Measurements from ENCODE around the gene JAKMIP3.
"Not testable (repeated sequence)": the region's sequence is repeated elsewhere in the genome, so short reads cannot be mapped to it uniquely, and the experiment has no call there.

The JAKMIP3 gene

GRCh38 chr10:132066812-132067211, 1.1 kb downstream of the JAKMIP3 start:
- DNase-seq: no peak

GRCh38 chr10:132068431-132069121, 2.8 kb downstream of the JAKMIP3 start:
- no peak for DNase-seq

- no peak for DNase-seq
These were observed 3.5 kb downstream of the JAKMIP3 start for GRCh38 chr10:132069122-132069848.

GRCh38 chr10:132069849-132070182, 4.1 kb downstream of the JAKMIP3 start:
- no peak for DNase-seq

GRCh38 chr10:132070724-132071123, 5.0 kb downstream of the JAKMIP3 start:
- DNase-seq: no peak

DNA sequence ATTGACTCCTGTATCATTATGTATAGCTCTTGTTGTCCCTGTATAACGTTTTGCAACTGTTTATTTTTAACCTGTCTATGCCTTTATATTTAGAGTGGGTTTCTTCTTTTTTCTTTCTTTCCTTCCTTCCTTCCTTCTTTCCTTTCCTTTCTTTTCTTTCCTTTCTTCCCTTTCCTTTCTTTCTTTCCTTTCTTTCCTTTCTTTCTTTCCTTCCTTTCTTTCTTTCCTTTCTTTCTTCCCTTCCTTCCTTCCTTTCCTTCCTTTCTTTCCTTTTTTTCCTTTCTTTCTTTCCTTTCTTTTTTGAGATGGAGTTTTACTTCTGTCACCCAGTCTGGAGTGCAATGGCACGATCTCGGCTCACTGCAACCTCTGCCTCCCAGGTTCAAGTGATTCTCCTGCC, 5.9 kb downstream of the JAKMIP3 start:
- DNase-seq: no peak

- no peak for DNase-seq
These were observed 10.3 kb downstream of the JAKMIP3 start for GRCh38 chr10:132075909-132076577.

DNA sequence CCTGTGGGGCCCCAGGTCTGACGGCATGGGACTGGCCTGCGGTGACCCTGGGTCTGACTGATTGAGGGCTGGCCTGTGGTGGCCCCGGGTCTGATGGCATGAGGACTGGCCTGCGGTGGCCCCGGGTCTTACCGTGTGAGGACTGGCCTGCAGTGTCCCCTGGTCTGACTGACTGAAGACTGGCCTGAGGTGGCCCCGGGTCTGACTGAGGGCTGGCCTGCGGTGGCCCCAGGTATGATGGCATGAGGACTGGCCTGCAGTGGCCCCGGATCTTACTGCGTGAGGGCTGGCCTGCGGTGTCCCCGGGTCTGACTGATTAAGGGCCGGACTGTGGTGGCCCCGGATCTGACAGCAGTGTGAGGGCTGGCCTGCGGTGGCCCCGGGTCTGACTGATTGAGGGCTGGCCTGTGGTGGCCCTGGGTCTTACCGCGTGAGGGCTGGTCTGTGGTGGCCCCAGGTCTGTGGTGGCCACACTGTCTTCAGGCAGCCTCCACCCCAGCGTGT, 10.9 kb downstream of the JAKMIP3 start:
- DNase-seq: no peak

DNA sequence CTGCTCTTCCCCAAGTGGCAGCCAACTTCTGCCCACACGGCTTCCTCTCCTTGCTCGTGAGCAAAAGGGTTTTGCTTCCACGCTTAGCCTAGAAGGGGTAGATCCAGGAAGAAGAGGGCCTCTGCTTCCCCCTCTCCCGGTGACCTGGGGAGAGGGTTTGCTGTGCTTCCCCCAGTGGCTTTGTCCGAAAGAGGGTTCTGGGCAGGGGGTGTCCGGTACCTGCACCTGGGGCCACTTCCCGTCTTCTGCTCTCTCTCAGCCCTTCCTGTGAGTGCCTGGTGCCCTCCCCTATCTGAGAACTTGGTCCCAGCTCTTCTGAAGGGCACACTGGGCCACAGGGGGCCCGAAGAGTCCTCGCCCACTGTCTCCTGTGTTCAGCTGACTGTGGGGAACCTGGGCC, 11.3 kb downstream of the JAKMIP3 start:
- no peak for DNase-seq

DNA sequence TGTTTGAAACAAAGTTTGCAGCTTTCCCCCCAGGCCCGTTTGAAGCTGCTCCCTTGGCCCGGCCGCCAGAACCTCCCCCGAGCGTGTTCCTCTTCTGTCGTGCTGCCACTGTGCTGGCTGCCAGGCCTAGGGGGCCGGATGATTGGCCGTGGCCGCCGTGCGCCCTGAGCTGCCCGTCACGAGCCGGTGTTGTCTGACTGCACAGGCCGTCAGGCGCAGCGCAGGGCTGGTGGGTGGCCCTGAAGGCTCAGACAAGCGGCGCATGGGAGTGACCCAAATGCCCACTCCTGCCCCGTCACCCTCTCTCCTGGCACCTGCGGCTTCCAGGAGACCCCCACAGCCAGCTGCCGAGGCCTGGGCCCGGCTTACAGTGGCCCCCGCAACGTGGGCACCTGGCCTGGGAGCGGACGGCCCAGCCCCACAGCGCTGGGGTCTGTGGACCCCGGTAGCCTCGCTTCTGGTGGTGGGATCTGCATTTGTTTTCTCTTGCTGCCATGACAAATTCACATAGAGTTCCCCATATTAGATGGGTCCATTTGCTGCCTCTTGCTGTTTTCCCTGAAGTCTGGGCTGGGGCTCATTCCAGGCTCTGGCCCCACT, 13.1 kb downstream of the JAKMIP3 start:
- no peak for DNase-seq

- not testable (repeated sequence) for DNase-seq
These were observed 18.6 kb downstream of the JAKMIP3 start for GRCh38 chr10:132084384-132084783.

DNA sequence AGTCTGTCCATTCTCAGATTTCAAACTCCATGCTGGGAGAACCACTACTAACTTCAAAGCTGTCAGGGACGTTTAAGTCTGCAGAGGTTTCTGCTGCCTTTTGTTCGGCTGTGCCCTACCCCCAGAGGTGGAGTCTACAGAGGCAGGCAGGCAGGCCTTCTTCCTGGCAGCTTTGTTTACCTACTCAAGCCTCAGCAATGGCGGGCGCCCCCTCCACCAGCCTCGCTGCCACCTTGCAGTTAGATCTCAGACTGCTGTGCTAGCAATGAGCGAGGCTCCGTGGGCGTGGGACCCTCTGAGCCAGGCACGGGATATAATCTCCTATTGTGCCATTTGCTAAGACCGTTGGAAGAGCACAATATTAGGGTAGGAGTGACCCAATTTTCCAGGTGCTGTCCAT, 27.5 kb downstream of the JAKMIP3 start:
- DNase-seq: not testable (repeated sequence)

DNA sequence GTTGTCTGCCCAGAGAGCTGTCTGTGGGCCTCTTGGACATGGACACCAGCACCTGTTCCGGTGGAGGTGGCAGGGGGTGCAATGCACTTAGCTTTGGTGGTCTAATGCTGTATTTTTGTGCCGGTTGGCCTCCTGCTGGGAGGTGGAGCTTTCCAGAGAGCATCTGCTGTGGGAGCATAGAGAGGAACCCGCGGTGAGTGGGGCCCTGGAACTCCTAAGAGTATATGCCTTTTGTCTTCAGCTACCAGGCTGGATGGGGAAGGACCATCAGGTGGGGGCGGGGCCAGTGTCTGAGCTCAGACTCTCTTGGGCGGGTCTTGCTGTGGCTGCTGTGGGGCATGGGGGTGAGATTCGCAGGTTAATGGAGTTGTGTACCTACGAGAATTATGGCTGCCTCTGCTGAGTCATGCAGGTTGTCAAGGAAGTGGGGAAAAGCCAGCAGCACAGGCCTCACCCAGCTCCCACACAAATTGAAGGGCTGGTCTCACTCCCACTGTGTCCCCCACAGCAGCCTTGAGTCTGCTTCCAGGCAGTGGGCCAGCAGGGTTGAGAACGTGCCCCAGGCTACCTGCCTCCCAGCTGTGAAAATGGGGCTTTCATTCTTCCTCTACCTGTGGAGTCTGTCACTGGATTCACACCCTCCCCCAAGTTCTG, 29.0 kb downstream of the JAKMIP3 start:
- DNase-seq: no peak

GRCh38 chr10:132095403-132096113, 29.8 kb downstream of the JAKMIP3 start:
- DNase-seq: no peak

DNA sequence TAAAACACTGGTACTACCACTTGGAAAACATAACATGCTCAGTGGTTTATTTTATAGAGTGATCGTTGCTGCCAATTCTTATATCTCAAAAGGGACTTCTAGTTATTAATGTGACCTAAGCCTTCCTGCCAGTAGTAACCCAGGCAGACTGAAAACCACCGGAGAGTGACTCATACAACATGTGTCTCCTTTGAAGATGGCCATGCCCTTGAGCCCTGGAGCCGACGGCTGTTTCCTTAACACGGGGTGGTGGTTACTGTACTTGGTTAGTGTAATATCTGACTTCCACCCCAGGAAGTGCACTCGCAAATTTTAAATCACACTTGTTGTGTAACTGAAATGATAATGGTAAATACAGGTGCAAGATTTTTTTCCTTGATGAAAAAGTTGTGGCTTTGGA, 30.5 kb downstream of the JAKMIP3 start:
- no peak for DNase-seq

DNA sequence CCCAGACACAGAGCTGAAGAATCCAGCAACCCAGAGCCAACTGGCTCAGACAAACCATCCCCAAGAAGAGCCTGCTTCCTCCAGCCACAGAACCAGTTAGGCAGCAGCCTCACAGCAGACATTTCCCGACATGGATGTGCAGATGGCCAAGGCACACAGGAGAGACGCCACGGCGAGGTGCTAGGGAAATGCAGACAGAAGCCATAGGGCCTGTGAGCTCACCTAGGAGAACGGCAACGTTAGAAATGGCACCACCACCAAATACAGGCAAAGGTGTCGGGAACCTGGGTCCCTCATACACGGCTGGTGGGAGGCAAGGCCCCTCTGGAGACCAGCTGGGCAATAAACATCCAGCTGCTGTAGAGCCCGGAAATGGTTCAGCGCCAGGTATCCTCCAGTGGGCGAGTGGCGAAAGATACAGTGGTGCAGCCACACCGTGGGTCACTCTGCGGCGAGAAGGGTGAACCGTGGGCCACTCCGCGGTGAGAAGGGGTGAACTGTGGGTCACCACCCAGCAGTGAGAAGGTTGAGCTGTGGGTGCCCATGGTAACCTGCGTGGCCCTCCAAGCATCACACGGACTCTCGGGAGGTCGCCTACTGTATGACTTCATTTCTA, 31.2 kb downstream of the JAKMIP3 start:
- DNase-seq: no peak

DNA sequence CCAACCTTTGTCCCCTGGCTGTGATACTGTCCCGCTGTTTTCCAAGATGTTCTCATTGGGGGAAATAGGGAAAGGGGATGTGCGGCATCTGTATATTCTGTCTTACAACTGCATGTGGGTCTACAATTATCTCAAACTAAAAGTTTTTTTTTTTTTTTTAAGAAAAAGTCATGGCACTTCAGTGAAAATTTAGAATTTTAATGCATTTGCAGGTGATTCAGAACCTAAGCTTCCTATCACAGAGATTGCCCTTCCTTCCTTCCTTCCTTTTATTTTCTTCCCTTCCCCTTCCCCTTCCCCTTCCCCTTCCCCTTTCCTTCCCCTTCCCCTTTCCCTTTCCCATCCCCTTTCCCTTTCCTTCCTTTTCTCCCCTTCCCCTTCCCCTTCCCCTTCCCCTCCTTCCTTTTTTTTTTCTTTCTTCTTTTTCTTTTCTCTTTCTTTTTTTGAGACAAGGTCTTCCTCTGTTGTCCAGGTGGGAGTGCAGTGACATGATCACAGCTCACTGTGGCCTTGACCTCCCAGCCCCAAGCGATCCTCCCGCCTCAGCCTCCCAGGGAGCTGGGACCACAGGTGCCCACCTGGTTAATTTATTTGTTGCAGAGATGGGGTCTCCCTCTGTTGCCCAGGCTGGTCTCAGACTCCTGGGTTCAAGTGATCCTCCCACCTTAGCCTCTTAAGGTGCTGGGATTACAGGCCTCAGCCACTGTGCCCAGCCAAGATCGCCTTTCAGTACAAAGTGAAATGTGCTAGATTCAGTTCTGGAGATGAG, 32.0 kb downstream of the JAKMIP3 start:
- DNase-seq: no peak

DNA sequence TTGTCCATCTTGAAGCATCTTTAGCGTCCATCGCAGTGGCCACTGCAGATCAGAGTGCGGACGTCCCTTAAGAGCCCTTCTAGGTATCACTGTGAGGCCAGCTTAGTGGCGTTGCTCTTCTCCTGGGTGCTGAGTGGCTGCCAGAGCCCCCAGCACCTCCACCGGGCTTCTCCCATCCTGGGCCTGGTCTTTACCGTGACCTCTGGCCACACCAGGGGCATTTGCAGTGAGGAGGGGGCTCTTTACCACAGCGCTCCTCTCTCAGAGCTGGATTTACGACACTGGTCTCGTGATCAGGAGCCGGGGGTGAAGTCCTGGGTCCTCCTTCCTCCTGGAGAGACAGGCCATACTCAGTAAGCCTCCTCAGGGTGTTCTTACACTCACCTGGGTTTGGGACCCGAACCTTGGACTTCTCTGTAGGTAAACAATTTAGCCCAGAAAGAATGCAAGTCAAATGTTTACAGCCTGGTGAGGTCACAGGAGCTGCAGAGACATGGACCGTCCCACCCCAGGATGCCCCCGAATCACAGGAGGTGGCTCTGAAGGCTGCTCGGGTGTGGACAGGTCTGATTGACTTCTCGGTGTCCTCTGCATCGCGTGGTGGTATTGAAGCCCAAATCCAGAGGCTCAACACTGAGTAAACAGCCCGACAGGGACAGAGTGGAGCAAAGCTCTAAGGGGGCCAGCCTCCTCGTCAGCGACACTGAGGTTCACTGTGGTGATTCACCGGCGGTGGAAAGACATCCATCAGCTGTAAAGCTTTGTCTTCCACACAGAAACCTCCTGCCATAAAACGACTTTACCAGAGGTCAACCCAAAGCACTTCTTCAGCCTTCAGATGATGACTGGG, 33.0 kb downstream of the JAKMIP3 start:
- no peak for DNase-seq

DNA sequence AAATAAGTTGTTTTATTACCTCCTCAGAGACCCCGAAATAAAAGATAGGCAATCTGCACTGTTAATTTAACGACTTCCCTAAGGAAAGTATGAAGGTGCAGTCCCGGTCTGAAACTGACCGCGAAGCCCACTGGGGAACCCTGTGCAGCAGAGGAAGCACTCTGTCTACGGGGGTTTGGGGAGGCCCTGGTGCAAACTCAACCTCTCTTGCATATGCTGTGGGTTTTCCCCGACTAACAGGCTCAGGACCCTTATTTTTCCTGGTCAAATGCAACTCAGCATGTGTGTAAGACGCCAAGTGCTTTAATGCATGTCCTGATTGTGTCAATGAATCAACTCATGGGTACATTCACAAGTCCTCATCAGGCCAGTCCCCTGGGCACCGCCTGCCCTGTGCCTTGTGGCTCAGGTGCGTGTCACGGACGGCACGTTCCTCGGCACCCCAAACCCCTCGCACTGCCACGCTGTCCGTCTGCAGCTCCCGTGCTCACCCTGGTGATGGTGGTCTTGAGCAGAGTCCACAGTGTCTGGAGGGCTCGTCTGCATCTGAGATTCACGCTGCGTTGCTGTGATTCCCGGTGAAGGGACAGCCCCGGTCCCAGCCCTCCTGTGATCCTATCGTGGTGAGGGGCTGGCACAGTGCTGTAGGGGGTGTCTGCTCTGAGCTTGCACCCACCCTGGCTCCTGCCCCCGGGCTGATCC, 33.8 kb downstream of the JAKMIP3 start:
- DNase-seq: no peak

- DNase-seq: no peak
These were observed 34.3 kb downstream of the JAKMIP3 start for GRCh38 chr10:132100091-132100481.
